Ovary (tissue), 3 donors: ENCODE results near the gene SLC35B3.

Source experiments
- EP300 ChIP-seq: sonication (generic); formaldehyde crosslinking; IDR thresholded peaks from one replicate; pipeline ENCODE4 v1.6.1; 2017; ENCODE audit warnings: antibody characterized with exemption
- POLR2A ChIP-seq: fragments of 450-650 bp; IDR thresholded peaks from one replicate; pipeline ENCODE4 v1.6.1; 2017; ENCODE audit warnings: antibody characterized with exemption, mild to moderate bottlenecking, moderate library complexity
- TF ChIP-seq, protein P1 (sequence below), 3 donors: fragments of 450-650 bp in 2 of 3; fragments of 200-600 bp in 1 of 3; IDR thresholded peaks; one replicate each; pipeline versions ENCODE4 v1.5.1 to v1.8.0; 2016 to 2022; ENCODE audit warnings: antibody characterized with exemption in 3 of 3, mild to moderate bottlenecking in 1 of 3
- donor health status: DM: no; HTN: no; CAD: no.

- TF ChIP-seq EP300 (no peak), POLR2A (no peak)
- TF ChIP-seq, protein P1, sequence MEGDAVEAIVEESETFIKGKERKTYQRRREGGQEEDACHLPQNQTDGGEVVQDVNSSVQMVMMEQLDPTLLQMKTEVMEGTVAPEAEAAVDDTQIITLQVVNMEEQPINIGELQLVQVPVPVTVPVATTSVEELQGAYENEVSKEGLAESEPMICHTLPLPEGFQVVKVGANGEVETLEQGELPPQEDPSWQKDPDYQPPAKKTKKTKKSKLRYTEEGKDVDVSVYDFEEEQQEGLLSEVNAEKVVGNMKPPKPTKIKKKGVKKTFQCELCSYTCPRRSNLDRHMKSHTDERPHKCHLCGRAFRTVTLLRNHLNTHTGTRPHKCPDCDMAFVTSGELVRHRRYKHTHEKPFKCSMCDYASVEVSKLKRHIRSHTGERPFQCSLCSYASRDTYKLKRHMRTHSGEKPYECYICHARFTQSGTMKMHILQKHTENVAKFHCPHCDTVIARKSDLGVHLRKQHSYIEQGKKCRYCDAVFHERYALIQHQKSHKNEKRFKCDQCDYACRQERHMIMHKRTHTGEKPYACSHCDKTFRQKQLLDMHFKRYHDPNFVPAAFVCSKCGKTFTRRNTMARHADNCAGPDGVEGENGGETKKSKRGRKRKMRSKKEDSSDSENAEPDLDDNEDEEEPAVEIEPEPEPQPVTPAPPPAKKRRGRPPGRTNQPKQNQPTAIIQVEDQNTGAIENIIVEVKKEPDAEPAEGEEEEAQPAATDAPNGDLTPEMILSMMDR (IDR thresholded peaks at IDR 0.05), result no peak
These were observed 59.4 kb downstream of the SLC35B3 start for GRCh38 chr6:8375916-8376315.
